Body of pancreas (tissue), 4 donors: ENCODE measurements around the gene TSHZ3.

Experiments
- POLR2A ChIP-seq, 3 donors: fragments of 450-650 bp; IDR thresholded peaks; one replicate each; pipeline ENCODE4 v1.6.1; 2016; ENCODE audit warnings: antibody characterized with exemption in 3 of 3, mild to moderate bottlenecking in 2 of 3
- TF ChIP-seq, protein P1 (sequence below), 7 experiments: fragments of 450-650 bp in 4 of 7; fragments of 200-600 bp in 3 of 7; sonication (generic) in 3 of 7; IDR thresholded peaks; one replicate each; pipeline ENCODE4 v1.5.1; 2016 to 2019; ENCODE audit warnings: antibody characterized with exemption in 7 of 7

GRCh38 chr19:31278555-31279435 is 70.4 kb downstream of the TSHZ3 start:
- TF ChIP-seq, protein P1, sequence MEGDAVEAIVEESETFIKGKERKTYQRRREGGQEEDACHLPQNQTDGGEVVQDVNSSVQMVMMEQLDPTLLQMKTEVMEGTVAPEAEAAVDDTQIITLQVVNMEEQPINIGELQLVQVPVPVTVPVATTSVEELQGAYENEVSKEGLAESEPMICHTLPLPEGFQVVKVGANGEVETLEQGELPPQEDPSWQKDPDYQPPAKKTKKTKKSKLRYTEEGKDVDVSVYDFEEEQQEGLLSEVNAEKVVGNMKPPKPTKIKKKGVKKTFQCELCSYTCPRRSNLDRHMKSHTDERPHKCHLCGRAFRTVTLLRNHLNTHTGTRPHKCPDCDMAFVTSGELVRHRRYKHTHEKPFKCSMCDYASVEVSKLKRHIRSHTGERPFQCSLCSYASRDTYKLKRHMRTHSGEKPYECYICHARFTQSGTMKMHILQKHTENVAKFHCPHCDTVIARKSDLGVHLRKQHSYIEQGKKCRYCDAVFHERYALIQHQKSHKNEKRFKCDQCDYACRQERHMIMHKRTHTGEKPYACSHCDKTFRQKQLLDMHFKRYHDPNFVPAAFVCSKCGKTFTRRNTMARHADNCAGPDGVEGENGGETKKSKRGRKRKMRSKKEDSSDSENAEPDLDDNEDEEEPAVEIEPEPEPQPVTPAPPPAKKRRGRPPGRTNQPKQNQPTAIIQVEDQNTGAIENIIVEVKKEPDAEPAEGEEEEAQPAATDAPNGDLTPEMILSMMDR (IDR thresholded peaks at IDR 0.05): no peak
- no peak for TF ChIP-seq POLR2A (IDR thresholded peaks at IDR 0.05)
